SK-N-SH (cell line): ENCODE results near the gene MORF4L1. TPM values are rescaled to one million over a fixed set of nuclear protein-coding genes. Genes with fewer than 3 reads are reported as not detected.
"Not testable (repeated sequence)": the region's sequence is repeated elsewhere in the genome, so short reads cannot be mapped to it uniquely, and the experiment has no call there.

Source experiments
- CTCF ChIA-PET: fragments of 300-600, 350-600 bp; formaldehyde crosslinking; extraction: SDS; loops from one replicate; lab custom pipeline; 2021; lab: Yijun Ruan, JAX
- POLR2A ChIA-PET: fragments of 350-600 bp; sonication (Branson Sonifier 250); formaldehyde crosslinking; extraction: SDS; loops from one replicate; lab custom pipeline; 2020; ENCODE audit warnings: antibody characterized with exemption, inconsistent platforms; lab: Yijun Ruan, JAX
- DNase-seq: peaks from one replicate; pipeline ENCODE4 v3.0.0; 2012
- H2AFZ ChIP-seq: fragments of 200-600 bp; sonication (generic); 2 replicates; pipeline ENCODE4 v1.8.1; 2016; ENCODE audit warnings: antibody characterized with exemption, mild to moderate bottlenecking, low read depth
- H3F3A ChIP-seq: fragments of 200-600 bp; sonication (generic); replicated peaks from 2 replicates; pipeline ENCODE3; 2016; ENCODE audit warnings: antibody characterized with exemption, mild to moderate bottlenecking; ENCODE audit not compliant: insufficient read depth
- H3K27ac ChIP-seq, 2 experiments: fragments of 200-500 bp in 1 of 2; fragments of 200-600 bp in 1 of 2; sonication (Bioruptor generic) in 1 of 2; sonication (generic), shearing (Covaris generic) in 1 of 2; 2 replicates each; pipeline versions ENCODE4 v1.5.1 to v1.6.1; 2014 to 2016; ENCODE audit warnings: low read depth in 2 of 2, inconsistent platforms in 1 of 2, low read length in 1 of 2, mild to moderate bottlenecking in 1 of 2, mixed read lengths in 1 of 2
- H3K27me3 ChIP-seq: fragments of 200-600 bp; sonication (generic), shearing (Covaris generic); 2 replicates; pipeline ENCODE4 v1.6.1; 2016; ENCODE audit warnings: mixed run types; ENCODE audit not compliant: insufficient read depth
- H3K36me3 ChIP-seq, 2 experiments: fragments of 200-500 bp in 1 of 2; fragments of 200-600 bp in 1 of 2; sonication (Bioruptor generic) in 1 of 2; sonication (generic) in 1 of 2; replicated peaks in 1 of 2; 2 replicates each; pipeline versions ENCODE3 to v1.5.1; 2014 to 2016; ENCODE audit warnings: low read length in 1 of 2, mild to moderate bottlenecking in 1 of 2; ENCODE audit not compliant: insufficient read depth in 2 of 2, control insufficient read depth in 1 of 2
- H3K4me1 ChIP-seq, 2 experiments: fragments of 200-500 bp in 1 of 2; fragments of 200-600 bp in 1 of 2; sonication (Bioruptor generic) in 1 of 2; sonication (generic), shearing (Covaris generic) in 1 of 2; 2 replicates each; pipeline versions ENCODE4 v1.5.1 to v1.6.1; 2014 to 2016; ENCODE audit warnings: low read depth in 1 of 2, low read length in 1 of 2, mixed run types in 1 of 2; ENCODE audit not compliant: insufficient read depth in 2 of 2, control insufficient read depth in 1 of 2
- H3K4me2 ChIP-seq: fragments of 200-600 bp; sonication (generic), shearing (Covaris generic); 2 replicates; pipeline ENCODE4 v1.6.1; 2017; ENCODE audit warnings: mixed run types
- H3K4me3 ChIP-seq, 2 experiments: fragments of 200-500 bp in 1 of 2; fragments of 200-600 bp in 1 of 2; sonication (Bioruptor generic) in 1 of 2; sonication (generic), shearing (Covaris generic) in 1 of 2; 2 replicates each; pipeline versions ENCODE4 v1.5.1 to v1.8.1; 2014 to 2016; ENCODE audit warnings: low read depth in 2 of 2, inconsistent platforms in 1 of 2, low read length in 1 of 2, mild to moderate bottlenecking in 1 of 2, mixed read lengths in 1 of 2, moderate library complexity in 1 of 2
- H3K79me2 ChIP-seq: fragments of 200-600 bp; sonication (generic); 2 replicates; pipeline ENCODE4 v1.8.1; 2017; ENCODE audit warnings: mild to moderate bottlenecking; ENCODE audit not compliant: insufficient read depth
- H3K9ac ChIP-seq: fragments of 200-600 bp; sonication (generic); 2 replicates; pipeline ENCODE4 v1.6.1; 2017; ENCODE audit warnings: mixed run types
- H3K9me2 ChIP-seq: fragments of 200-600 bp; sonication (generic); 2 replicates; pipeline ENCODE4 v1.6.1; 2017; ENCODE audit warnings: mixed run types
- H3K9me3 ChIP-seq: fragments of 200-600 bp; sonication (generic); 2 replicates; pipeline ENCODE4 v1.6.1; 2017; ENCODE audit warnings: mixed run types, mild to moderate bottlenecking, moderate library complexity
- H4K20me1 ChIP-seq: fragments of 200-600 bp; sonication (generic); 2 replicates; pipeline ENCODE4 v1.6.1; 2017; ENCODE audit warnings: mild to moderate bottlenecking, mixed run types; ENCODE audit not compliant: insufficient read depth
- ELF1 ChIP-seq: IDR thresholded peaks from 2 replicates; pipeline ENCODE4 v1.4.0; 2012
- EZH2phosphoT487 ChIP-seq: fragments of 200-600 bp; sonication (generic); IDR thresholded peaks from 2 replicates; pipeline ENCODE4 v1.6.1; 2017; ENCODE audit warnings: low read depth, mixed run types, mild to moderate bottlenecking, antibody characterized with exemption, moderate library complexity, borderline replicate concordance
- FOXJ3 ChIP-seq: sonication (generic); formaldehyde crosslinking; IDR thresholded peaks from 2 replicates; pipeline ENCODE4 v1.5.1; 2020; ENCODE audit warnings: mild to moderate bottlenecking, missing genetic modification reagents
- GATA2 ChIP-seq: sonication (generic); formaldehyde crosslinking; IDR thresholded peaks from 2 replicates; pipeline ENCODE4 v1.5.0; 2020; ENCODE audit warnings: mild to moderate bottlenecking, missing genetic modification reagents
- IRF3 ChIP-seq: fragments of 150-350 bp; IDR thresholded peaks from 2 replicates; pipeline ENCODE4 v1.6.1; 2016; ENCODE audit warnings: mild to moderate bottlenecking, low read depth, low read length
- MEF2A ChIP-seq: IDR thresholded peaks from 2 replicates; pipeline ENCODE4 v1.4.0; 2012; ENCODE audit warnings: low read depth, borderline replicate concordance
- MXI1 ChIP-seq: IDR thresholded peaks from 2 replicates; pipeline ENCODE4 v1.6.1; 2012; ENCODE audit warnings: mild to moderate bottlenecking, low read depth, low read length, improper control_type of control experiment
- NFIC ChIP-seq: IDR thresholded peaks from 2 replicates; pipeline ENCODE4 v1.4.0; 2012; ENCODE audit warnings: borderline replicate concordance
- NRF1 ChIP-seq: IDR thresholded peaks from 2 replicates; pipeline ENCODE4 v1.6.1; 2012; ENCODE audit warnings: low read depth, mild to moderate bottlenecking, low read length
- RAD21 ChIP-seq: IDR thresholded peaks from 2 replicates; pipeline ENCODE4 v1.6.1; 2012; ENCODE audit warnings: mild to moderate bottlenecking, low read length
- REST ChIP-seq: IDR thresholded peaks from 2 replicates; pipeline ENCODE4 v1.6.1; 2012; ENCODE audit warnings: mild to moderate bottlenecking, low read depth, low read length, moderate library complexity
- USF1 ChIP-seq: IDR thresholded peaks from 2 replicates; pipeline ENCODE4 v1.4.0; 2012; ENCODE audit warnings: low read depth, borderline replicate concordance
- YY1 ChIP-seq: IDR thresholded peaks from 2 replicates; pipeline ENCODE4 v1.4.0; 2012; ENCODE audit warnings: low read depth, mild to moderate bottlenecking
- WGBS: methylation state at CpG from one replicate; pipeline ENCODE4 v1.1.6; 2017; ENCODE audit warnings: low lambda C conversion rate; 5-methylcytosine and 5-hydroxymethylcytosine counted together
- polyA plus RNA-seq, 3 experiments: library from polyadenylated mRNA; depleted of rRNA; stranded (reverse); fragments of >200 nt; gene quantifications; 2 replicates each; pipeline ENCODE4 v1.2.3, GENCODE V29; 2012
- TF ChIP-seq, protein P1 (sequence below): IDR thresholded peaks from 2 replicates; pipeline ENCODE4; 2012

MORF4L1 gene
- polyA plus RNA-seq, 1 of the 3 experiments (the other 2 are of a cell fraction) = 163 TPM

GRCh38 chr15:78866031-78866430, 6.7 kb upstream of the MORF4L1 start:
- WGBS = 88% methylated on average over 8 of the region's 8 CpGs
- H3K9me3 ChIP-seq, H3K27me3 ChIP-seq, H3K36me3 ChIP-seq, H2AFZ ChIP-seq, H3K27ac ChIP-seq, H3F3A ChIP-seq, DNase-seq, POLR2A ChIA-PET, H3K4me1 ChIP-seq, H3K9ac ChIP-seq, H3K9me2 ChIP-seq, H4K20me1 ChIP-seq, CTCF ChIA-PET, H3K4me2 ChIP-seq, H3K79me2 ChIP-seq, H3K4me3 ChIP-seq: not testable (repeated sequence)

DNA sequence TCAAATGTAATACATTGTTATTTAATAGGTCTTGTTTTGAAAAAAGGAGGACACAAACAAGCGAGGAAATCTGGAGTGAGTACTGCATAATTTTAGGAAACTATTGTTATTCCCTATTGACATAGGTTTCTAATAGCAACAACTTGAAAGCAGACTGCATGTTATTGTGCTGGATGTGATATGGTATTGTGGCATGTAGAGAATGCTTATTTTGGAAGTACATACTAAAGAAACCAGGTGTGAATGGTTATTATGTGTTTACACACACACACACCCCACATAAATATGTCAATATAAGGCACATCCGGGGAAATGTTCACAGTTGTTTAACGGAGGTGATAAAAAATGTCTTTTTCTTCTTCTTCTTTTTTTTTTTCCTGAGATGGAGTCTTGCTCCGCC, 5.9 kb upstream of the MORF4L1 start:
- Histone ChIP-seq H3K9me3 (no peaks in the 10 kb centered on the region), H3K36me3 (no peaks in the 10 kb centered on the region), H3K4me3 (no peak overlapping the region), H4K20me1 (no peaks in the 10 kb centered on the region), H3K9me2 (no peaks in the 10 kb centered on the region)
- no peak for DNase-seq
- CTCF ChIA-PET = no interaction called here
- WGBS = 81% methylated on average over 4 of the region's 4 CpGs
- TF ChIP-seq NRF1 (no peak), FOXJ3 (no peak), NFIC (no peak), GATA2 (CRISPR knock-in tag) (no peak), MEF2A (no peak), EZH2phosphoT487 (no peak), REST (no peak), MXI1 (no peak), IRF3 (no peak), YY1 (no peak), RAD21 (no peak), USF1 (no peak), ELF1 (no peak)
- TF ChIP-seq, protein P1, sequence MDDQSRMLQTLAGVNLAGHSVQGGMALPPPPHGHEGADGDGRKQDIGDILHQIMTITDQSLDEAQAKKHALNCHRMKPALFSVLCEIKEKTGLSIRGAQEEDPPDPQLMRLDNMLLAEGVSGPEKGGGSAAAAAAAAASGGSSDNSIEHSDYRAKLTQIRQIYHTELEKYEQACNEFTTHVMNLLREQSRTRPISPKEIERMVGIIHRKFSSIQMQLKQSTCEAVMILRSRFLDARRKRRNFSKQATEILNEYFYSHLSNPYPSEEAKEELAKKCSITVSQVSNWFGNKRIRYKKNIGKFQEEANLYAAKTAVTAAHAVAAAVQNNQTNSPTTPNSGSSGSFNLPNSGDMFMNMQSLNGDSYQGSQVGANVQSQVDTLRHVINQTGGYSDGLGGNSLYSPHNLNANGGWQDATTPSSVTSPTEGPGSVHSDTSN = no peak
- TF ChIP-seq, all 33 proteins: peak for 0
- Histone ChIP-seq H3K9ac (no peak overlapping the region), H2AFZ (no peak overlapping the region), H3K79me2 (no peaks in the 10 kb centered on the region), H3K4me2 (no peak overlapping the region), H3K4me1 (no peaks in the 10 kb centered on the region), H3F3A (peaks cover 4% of the 10 kb centered on the region), H3K27ac (no peak overlapping the region), H3K27me3 (no peaks in the 10 kb centered on the region)
- POLR2A ChIA-PET = no interaction called here
